Lower leg skin (tissue), 3 donors: ENCODE results near the gene CLSTN1.

ENCODE experiments used
- POLR2A ChIP-seq, 2 donors: fragments of 450-650 bp; IDR thresholded peaks; one replicate each; pipeline ENCODE4 v1.6.1; 2016 to 2017; ENCODE audit warnings: antibody characterized with exemption in 2 of 2, mild to moderate bottlenecking in 1 of 2, moderate library complexity in 1 of 2
- TF ChIP-seq, protein P1 (sequence below), 3 donors: fragments of 450-650 bp; IDR thresholded peaks; one replicate each; pipeline ENCODE4 v1.5.1; 2016; ENCODE audit warnings: antibody characterized with exemption in 3 of 3, mild to moderate bottlenecking in 3 of 3, moderate library complexity in 2 of 3

DNA sequence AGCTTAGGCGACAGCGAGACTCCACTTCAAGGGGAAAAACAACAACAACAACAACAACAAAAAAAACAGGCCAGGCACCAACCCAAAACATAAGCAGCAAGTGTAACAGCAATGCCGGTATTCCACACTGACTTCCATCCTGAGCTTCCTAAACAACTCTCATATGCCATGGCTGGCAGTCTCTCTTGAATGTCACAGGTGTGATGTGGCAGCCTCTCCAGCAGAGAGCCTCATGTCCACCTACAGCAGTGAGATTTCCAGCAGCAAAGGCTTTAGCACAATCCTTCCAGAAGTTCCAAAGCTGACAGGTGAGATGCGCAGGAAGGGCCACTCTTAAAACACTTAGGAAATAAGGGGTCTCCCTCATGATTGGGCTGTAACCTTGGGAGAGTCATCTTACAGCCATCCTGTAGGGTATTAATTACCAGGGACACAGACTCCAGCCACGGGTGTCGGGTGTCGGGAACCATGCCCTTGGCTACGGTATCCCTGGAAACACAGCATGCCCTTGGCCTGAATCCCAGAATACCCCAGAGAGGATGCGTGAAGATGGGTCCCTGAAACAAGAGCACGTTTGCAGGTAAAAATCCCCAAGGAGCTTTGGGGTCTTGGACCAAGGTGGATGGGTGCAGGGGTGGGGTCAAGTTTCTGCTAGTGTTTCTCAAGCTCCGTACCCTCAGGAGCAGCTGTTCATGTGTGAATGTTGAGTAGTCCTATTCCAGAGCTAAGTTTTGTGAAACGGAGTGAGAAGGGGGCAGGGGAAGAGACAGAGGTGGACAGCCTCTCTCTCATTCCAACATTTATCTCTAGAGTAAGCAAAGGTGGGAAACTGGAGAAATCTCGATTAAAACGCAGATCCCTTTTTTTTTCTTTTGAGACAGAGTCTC is 31.4 kb downstream of the CLSTN1 start:
- TF ChIP-seq, protein P1, sequence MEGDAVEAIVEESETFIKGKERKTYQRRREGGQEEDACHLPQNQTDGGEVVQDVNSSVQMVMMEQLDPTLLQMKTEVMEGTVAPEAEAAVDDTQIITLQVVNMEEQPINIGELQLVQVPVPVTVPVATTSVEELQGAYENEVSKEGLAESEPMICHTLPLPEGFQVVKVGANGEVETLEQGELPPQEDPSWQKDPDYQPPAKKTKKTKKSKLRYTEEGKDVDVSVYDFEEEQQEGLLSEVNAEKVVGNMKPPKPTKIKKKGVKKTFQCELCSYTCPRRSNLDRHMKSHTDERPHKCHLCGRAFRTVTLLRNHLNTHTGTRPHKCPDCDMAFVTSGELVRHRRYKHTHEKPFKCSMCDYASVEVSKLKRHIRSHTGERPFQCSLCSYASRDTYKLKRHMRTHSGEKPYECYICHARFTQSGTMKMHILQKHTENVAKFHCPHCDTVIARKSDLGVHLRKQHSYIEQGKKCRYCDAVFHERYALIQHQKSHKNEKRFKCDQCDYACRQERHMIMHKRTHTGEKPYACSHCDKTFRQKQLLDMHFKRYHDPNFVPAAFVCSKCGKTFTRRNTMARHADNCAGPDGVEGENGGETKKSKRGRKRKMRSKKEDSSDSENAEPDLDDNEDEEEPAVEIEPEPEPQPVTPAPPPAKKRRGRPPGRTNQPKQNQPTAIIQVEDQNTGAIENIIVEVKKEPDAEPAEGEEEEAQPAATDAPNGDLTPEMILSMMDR (IDR thresholded peaks at IDR 0.05) = no peak
- TF ChIP-seq POLR2A (IDR thresholded peaks at IDR 0.05) = no peak
